Adrenal gland (tissue), 12 donors: ENCODE data around the gene CSPG5. TPM values are rescaled to one million over a fixed set of nuclear protein-coding genes. Genes with fewer than 3 reads are reported as not detected.
A peak's percentile ranks its signal among the peaks of the same experiment; 100 is the strongest.

Experiments used
- DNase-seq, 7 donors: peaks; one replicate each; pipeline ENCODE4 v3.0.0-alpha.2; 2019 to 2020
- H3K27ac ChIP-seq, 5 donors: fragments of 200-600 bp; sonication (generic) in 4 of 5; 1 replicate in 3 of 5; 2 replicates in 2 of 5; pipeline versions ENCODE4 v1.5.1 to v1.8.0; 2016 to 2020; ENCODE audit warnings: mild to moderate bottlenecking in 1 of 5
- H3K27me3 ChIP-seq: fragments of 200-600 bp; 2 replicates; pipeline ENCODE4 v1.8.0; 2021
- H3K36me3 ChIP-seq, 2 donors: fragments of 200-600 bp; replicated peaks in 1 of 2; 1 replicate in 1 of 2; 2 replicates in 1 of 2; pipeline versions ENCODE4 v1.5.1 to v1.8.0; 2018 to 2022
- H3K4me1 ChIP-seq, 2 donors: fragments of 200-600 bp; replicated peaks in 1 of 2; 1 replicate in 1 of 2; 2 replicates in 1 of 2; pipeline versions ENCODE4 v1.5.1 to v1.8.0; 2018 to 2021
- H3K4me3 ChIP-seq, 4 donors: fragments of 200-600 bp; sonication (generic) in 3 of 4; one replicate each; pipeline ENCODE4 v1.5.1; 2016 to 2018
- H3K9me3 ChIP-seq, 3 donors: fragments of 200-600 bp; sonication (generic) in 1 of 3; replicated peaks in 1 of 3; 1 replicate in 2 of 3; 2 replicates in 1 of 3; pipeline versions ENCODE4 v1.5.1 to v1.8.0; 2016 to 2021
- POLR2A ChIP-seq, 2 donors: fragments of 450-650 bp; IDR thresholded peaks; one replicate each; pipeline ENCODE4 v1.6.1; 2017; ENCODE audit warnings: antibody characterized with exemption in 2 of 2, mild to moderate bottlenecking in 2 of 2, moderate library complexity in 1 of 2
- WGBS, 4 donors: extraction: QIAGEN DNeasy Blood & Tissue Kit in 2 of 4; methylation state at CpG; one replicate each; pipeline versions ENCODE4 v1.1.5 to v1.1.7; 2013 to 2017; 5-methylcytosine and 5-hydroxymethylcytosine counted together
- intact Hi-C, 2 donors: fragments of 100-400 bp; cut with DNase I; formaldehyde crosslinking; loops; one replicate each; pipeline versions ENCODE4 v1.14.1 to v1.15.0; 2022 to 2023
- polyA plus RNA-seq, 3 donors: library from polyadenylated mRNA; stranded (reverse); fragments of 200-250 nt in 2 of 3; fragments of 350-450 nt in 1 of 3; fragmentation: Illumina TruSeq in 1 of 3; extraction: RNeasy Lipid Tissue Mini Kit (QIAGEN cat#74804) in 1 of 3; gene quantifications; one replicate each; pipeline ENCODE4 v1.2.3, GENCODE V29; 2013 to 2014
- total RNA-seq, 9 donors: library from RNA; depleted of rRNA in 4 of 9; stranded (reverse); fragments of >200 nt in 4 of 9; fragments of 120-200 nt in 1 of 9; fragmentation: NEBNext Ultra II Directional in 1 of 9; extraction: Animal tissue kit (Norgen Biotek cat#: 25700) in 1 of 9; gene quantifications; one replicate each; pipeline versions ENCODE4 v1.1.0 to v1.2.4, GENCODE V29; 2013 to 2023
- TF ChIP-seq, protein P1 (sequence below), 6 experiments: fragments of 450-650 bp in 4 of 6; fragments of 200-600 bp in 2 of 6; sonication (generic) in 1 of 6; IDR thresholded peaks; 1 replicate in 5 of 6; 2 replicates in 1 of 6; pipeline versions ENCODE4 v1.5.1 to v1.8.0; 2016 to 2021; ENCODE audit warnings: antibody characterized with exemption in 6 of 6, mild to moderate bottlenecking in 2 of 6, moderate library complexity in 1 of 6
- donor health status: healthy with polysubstance abuse.
- donor health status: Bipolar disorder and iron deficiency.
- donor health status: DM: yes; HTN: yes; CAD: no.
- donor health status: DM: no; HTN: no; CAD: no.
- donor health status: DM: no; HTN: no; CAD: no.
- donor health status: DM: yes; HTN: yes; CAD: no.

CSPG5 gene
- total and polyA plus RNA-seq, 12 donors = 0.13 to 0.84 (median 0.50) TPM; not detected in 3

DNA sequence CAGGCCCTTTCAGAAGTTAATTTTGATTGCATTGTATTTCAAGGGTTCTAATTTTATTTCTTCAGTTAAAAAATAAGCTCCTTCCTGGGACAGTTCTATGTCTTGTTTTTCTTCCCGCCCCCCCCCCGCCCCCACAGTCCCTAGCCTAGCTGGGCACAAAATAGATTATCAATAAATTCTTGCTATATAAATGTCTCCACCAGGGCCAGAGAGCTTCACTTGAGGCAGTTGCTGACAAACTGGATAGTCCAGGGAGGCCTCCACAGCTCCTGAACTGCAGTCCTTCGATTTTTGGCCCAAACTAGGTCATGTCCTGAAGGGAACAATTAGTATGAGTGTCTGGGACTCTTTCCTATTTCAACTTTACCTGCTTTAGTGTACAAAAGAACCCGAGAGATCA lies 9.9 kb upstream of the CSPG5 start:
- no peak for DNase-seq
- Histone ChIP-seq H3K4me1 (no peaks in the 10 kb centered on the region), H3K27me3 (no peaks in the 10 kb centered on the region), H3K4me3 (no peak overlapping the region), H3K36me3 (peaks cover 0 to 29% of the 10 kb centered on the region in 2 donors), H3K27ac (no peak overlapping the region), H3K9me3 (no peaks in the 10 kb centered on the region)
- intact Hi-C loops = no loop called here
- no peak for TF ChIP-seq POLR2A (IDR thresholded peaks at IDR 0.05)
- TF ChIP-seq, protein P1, sequence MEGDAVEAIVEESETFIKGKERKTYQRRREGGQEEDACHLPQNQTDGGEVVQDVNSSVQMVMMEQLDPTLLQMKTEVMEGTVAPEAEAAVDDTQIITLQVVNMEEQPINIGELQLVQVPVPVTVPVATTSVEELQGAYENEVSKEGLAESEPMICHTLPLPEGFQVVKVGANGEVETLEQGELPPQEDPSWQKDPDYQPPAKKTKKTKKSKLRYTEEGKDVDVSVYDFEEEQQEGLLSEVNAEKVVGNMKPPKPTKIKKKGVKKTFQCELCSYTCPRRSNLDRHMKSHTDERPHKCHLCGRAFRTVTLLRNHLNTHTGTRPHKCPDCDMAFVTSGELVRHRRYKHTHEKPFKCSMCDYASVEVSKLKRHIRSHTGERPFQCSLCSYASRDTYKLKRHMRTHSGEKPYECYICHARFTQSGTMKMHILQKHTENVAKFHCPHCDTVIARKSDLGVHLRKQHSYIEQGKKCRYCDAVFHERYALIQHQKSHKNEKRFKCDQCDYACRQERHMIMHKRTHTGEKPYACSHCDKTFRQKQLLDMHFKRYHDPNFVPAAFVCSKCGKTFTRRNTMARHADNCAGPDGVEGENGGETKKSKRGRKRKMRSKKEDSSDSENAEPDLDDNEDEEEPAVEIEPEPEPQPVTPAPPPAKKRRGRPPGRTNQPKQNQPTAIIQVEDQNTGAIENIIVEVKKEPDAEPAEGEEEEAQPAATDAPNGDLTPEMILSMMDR (IDR thresholded peaks at IDR 0.05) = no peak
- WGBS, 4 donors = 94 to 100% (median 95%) methylated on average over 4 of the region's 4 CpGs

GRCh38 chr3:47588053-47588452 lies 9.4 kb upstream of the CSPG5 start:
- TF ChIP-seq POLR2A (IDR thresholded peaks at IDR 0.05) = no peak
- TF ChIP-seq, protein P1 (IDR thresholded peaks at IDR 0.05) = no peak
- WGBS, 4 donors = 95 to 99% (median 97%) methylated on average over 7 of the region's 7 CpGs
- H3K36me3 ChIP-seq = peaks cover 0 to 29% of the 10 kb centered on the region in 2 donors
- H3K4me3 ChIP-seq = no peak overlapping the region
- H3K9me3 ChIP-seq = no peaks in the 10 kb centered on the region
- H3K27me3 ChIP-seq = no peaks in the 10 kb centered on the region
- H3K4me1 ChIP-seq = no peaks in the 10 kb centered on the region
- intact Hi-C loops = no loop called here
- no peak overlapping the region for H3K27ac ChIP-seq
- no peak for DNase-seq

- 87 to 97% (median 95%) methylated on average over 6 of the region's 6 CpGs for WGBS, 4 donors
- TF ChIP-seq POLR2A (IDR thresholded peaks at IDR 0.05) = no peak
These were observed 8.1 kb upstream of the CSPG5 start for GRCh38 chr3:47586746-47587145.

DNA sequence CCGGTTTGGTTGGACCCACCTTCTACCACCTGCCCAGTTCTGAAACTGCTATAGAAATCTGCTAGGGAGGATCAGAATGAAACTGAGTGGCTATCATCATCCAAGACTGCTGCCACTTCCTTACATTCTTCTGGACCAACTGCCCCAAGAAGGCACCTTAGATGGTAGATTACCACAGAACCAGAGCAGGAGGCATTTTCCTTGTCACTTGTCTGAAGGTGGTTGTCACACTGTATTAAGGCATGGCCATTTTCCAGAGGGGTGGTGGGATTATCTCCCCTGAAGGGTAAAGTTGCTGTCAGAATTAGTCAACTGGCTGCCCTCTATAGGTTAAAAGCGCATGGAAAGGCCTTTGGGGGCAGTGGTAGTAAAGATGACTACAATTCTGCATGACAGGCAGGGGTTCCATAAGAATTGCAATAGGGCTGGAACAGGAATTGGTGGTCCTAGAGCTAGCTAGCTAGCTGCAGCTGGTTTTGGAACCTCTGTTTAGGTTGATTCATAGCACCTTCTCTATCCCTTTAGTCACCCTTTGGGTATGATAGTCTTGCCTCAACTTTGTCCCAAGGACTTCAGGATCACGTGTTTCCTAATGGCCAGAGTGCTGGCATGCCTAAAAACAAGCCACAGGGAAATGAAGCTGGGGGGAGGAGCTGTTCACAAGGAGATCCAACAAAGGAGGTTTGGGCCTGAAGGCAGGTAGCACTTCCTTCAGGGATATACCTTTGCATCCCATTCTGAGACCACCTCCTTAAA lies 4.8 kb upstream of the CSPG5 start:
- intact Hi-C loops = no loop called here
- WGBS, 4 donors = 69 to 83% (median 73%) methylated on average over 2 to 3 of the region's 3 CpGs
- H3K27ac ChIP-seq = no peak overlapping the region

More at GRCh38 chr3:47586746-47587145, 8.1 kb upstream of the CSPG5 start:
- no peak overlapping the region for H3K27ac ChIP-seq
- H3K9me3 ChIP-seq = no peaks in the 10 kb centered on the region
- no peak overlapping the region for H3K4me3 ChIP-seq
- H3K36me3 ChIP-seq = peaks cover 0 to 29% of the 10 kb centered on the region in 2 donors
- intact Hi-C loops = no loop called here
- H3K4me1 ChIP-seq = no peaks in the 10 kb centered on the region
- no peak for DNase-seq
- no peaks in the 10 kb centered on the region for H3K27me3 ChIP-seq

More for the DNA sequence above, 4.8 kb upstream of the CSPG5 start:
- H3K4me1 ChIP-seq = peaks cover 4 to 5% of the 10 kb centered on the region in 2 donors
- H3K36me3 ChIP-seq = peaks cover 0 to 14% of the 10 kb centered on the region in 2 donors
- no peak overlapping the region for H3K4me3 ChIP-seq
- H3K9me3 ChIP-seq = no peaks in the 10 kb centered on the region
- H3K27me3 ChIP-seq = no peaks in the 10 kb centered on the region
- TF ChIP-seq, protein P1 (IDR thresholded peaks at IDR 0.05) = no peak
- TF ChIP-seq POLR2A (IDR thresholded peaks at IDR 0.05) = no peak
- DNase-seq = peak in 3 of 7 donors; percentile 21 to 29 (median 28)
